Iris pigment epithelial cell (primary cell): ENCODE results near the gene PIP5KL1.
A peak's percentile ranks its signal among the peaks of the same experiment; 100 is the strongest.

Source experiments
- DNase-seq: peaks from one replicate; pipeline ENCODE4 v3.0.0-alpha.2; 2011; ENCODE audit warnings: low read depth

The PIP5KL1 gene

DNA sequence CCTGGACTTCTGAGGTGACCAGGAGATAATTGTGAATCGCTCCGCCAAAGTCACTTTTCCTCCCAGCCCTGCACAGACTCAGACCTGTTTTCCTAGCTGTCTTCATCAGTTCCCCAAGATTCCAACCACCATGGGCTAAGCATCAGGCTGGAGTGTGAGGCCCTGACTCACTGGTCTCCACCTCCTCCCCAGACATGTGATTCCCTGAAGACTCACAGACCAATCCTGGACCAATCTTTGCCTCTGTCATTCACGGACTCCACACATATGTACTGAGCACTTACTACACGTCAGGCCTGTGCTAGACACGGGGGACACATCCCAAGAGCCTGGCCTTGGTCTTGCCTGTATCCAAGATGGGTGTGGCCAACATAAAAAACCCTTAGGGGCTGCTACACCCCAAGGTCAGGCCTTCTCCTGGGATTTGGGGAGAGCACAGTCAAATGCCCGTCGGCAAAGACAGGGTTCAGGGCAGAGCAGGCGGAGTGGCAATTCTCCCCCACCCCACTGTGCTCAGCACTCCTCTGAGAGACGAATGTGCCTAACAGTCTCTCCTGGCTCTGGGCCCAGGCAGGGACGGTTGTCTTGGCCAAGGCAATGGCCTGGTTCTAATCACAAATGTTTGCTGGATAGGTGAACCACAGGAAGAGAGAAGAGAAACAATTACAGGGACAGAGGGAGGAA, 38.3 kb upstream of the PIP5KL1 start:
- peak; percentile 90 for DNase-seq

DNA sequence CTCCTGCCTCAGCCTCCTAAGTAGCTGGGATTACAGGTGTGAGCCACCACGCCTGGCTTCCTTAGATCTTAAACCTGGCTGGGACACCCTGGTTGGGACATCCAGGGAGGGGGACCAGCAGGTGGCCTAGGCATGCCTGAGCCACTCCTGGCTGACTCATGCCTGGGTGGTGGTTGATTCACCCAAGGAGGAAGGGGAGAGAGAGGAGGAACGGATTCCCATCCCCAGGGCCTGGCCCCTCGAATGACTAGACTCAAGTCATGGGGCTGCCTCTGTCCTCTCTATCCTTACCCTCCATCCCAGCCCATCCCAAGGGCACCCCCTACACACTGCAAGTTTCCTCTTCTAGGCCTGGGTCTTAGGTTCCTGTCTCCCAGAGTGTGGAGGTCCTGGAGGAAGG, 37.5 kb upstream of the PIP5KL1 start:
- DNase-seq = peak; percentile 47

DNA sequence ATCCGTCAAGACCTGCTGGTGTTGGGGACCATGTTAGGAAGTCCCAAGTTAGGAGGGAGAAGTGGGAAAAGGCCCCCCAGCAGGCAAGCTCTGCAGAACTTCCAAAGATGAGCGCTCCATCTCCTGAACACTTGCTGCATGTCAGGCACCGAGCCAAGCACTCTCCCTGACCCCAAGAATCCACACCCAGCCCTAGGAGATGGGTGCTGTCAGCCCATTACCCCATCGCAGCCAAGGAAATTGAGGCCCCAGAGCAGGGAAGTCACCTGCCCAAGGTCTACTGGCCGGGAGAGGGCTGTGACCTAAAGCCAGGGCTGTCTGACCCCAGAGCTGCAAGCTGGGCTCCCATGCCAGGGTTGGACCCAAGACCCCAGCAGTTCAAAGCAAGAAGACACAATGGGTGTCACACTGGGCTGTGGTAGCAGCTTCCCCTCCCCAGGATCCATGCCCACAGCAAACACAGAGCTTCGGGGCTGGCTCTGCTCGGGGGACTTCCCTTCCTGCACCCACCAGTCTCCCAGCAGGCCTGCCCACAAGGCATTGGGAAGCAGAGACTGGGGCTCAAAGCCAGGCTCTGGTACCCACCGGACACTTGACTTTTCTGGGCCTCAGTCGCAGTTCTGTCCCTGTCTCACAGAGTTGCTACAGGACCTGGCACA, 36.7 kb upstream of the PIP5KL1 start:
- DNase-seq = no peak

DNA sequence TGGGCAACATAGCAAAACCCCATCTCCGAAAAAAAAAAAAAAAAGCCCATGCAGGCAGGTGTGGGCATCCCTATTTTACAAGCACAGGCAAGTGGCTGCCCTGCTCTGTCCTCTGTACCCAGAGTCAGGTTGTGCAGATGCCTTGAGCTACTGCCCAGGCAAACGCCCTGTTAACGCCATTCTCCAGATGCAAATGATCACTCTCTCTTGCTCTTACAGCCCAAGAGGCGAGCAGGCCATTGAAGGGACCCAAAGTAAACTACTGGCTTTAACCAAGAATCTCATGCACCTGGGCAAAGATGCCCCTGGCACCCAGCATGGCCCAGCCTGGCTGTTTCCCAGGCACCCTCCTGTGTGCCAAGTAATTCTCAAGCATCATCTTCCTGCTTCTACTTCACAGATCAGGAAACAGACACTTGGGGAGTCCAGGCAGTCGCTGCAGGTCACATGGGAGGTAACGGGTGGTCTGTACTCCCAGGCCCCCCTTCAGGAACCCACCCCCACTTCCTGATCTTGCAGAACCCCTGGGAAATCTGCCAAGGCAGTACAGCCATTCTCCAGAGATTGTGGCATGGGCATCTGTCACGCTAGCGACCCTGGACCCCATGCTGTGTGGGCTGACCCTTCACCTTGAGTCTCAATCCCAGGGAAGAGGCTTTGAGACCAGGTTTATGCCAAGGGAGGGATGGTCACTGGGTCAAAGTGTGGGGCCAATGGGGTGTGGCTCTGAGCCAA, 36.0 kb upstream of the PIP5KL1 start:
- DNase-seq = no peak

DNA sequence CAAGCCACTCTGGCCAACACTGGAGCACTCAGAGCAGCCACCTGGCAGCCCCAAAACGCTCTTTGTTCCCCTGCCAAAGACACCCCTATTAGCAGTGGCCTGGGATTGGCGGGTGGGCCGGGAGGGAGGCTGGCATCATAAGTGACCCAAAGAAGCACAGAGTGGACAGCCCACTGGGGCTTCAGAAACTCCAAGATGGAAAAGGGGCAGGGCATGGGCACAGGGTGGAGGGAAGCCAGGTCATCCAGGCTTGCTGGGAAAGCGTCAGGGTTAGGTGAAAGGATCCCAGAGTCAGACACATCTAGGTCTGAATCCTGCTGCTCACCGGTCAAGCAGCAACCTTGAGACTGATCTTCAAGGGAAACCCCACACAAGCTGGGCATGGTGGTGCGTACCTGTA, 35.4 kb upstream of the PIP5KL1 start:
- DNase-seq = no peak

DNA sequence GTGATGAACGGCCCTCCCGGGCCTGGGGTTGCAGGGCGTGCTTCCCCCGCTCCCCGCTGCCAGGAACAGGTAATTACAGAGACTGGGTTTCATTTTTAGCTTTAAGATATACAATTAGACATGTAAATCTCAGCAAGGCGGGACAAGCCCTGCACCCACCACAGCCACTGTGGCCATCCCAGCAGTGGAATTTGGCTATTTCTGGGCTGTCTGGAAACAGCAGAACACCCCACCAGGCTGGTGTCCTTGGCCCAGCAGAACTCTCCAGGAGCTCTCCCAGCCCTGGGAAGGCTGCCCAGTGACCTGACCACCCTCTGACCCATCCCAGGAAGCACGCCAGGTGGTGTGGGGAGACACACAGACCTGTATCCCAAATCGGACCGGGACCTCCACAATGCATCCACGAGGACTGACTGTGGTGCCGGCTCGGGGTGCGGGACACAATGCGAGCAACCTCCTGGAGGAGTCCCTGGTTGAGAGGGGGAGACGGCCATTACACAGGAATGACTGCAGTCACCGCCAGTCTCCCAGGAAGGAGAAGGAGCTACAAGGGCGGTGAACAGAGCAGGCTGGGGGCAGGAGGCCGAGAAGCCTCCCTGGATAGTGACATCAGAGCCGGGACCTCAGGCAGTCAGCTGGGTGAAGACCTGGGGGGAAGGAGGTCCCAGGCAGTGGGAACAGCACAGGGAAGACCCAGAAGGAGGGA, 32.9 kb upstream of the PIP5KL1 start:
- no peak for DNase-seq

DNA sequence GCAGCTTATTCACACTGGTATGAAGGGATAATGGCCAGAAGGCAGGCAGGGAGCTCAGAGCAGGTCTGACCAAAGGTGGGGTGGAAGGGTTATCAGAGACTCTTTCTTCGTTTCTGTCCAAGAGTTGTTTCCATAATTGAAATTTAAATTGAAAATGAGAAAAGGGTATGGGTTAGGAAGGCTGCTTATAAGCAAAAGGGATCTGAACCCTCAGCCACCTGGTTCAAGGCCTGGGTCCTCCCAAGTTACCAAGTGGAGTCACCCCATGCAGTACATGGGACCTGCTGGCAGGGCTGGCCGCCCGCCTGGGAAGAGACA, 32.4 kb upstream of the PIP5KL1 start:
- no peak for DNase-seq

DNA sequence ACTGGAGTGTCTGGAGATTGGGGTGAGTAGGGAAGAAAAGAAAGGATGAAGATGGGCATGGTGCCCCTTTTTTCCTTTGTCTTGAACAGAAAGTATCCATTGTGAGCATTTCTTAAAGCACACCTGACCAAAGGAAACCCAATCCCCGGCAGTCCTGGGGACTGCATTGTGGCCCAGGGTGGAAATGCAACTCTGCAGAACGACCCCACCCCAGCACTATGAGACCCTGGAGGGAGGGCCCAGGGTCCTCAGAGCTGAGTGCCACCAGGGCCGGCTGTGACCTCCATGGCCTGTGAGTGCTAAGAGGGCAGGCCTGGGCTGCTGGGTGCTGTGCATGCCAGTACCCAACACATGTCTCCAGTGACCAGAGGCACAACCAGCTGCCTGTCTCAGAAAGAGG, 31.7 kb upstream of the PIP5KL1 start:
- DNase-seq = no peak

DNA sequence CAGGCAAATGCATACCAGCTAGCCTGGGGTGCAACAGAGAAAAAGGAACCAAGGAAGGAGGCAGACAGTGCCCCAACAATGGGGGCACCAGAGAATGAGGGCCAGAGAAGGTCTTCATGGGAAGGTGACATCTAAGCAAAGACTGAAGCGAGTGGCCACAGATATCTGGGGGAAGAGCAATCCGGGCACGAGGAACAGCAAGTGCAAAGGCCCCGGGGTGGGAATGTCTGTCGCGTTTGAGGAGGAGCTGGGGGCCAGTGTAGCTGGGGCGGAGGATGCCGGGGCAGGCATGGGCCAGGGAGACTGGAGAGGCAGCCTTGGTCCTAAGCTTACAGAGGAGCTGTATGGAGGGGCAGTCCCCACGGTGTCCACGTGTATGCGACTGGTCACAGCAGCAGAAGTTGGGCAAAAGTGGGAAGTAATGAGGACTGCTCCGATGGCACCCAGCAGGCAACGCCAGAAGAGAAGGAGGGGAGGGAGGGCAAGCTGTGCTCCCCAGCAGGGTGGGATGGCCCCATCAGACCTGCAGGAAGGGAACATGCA, 31.1 kb upstream of the PIP5KL1 start:
- no peak for DNase-seq

DNA sequence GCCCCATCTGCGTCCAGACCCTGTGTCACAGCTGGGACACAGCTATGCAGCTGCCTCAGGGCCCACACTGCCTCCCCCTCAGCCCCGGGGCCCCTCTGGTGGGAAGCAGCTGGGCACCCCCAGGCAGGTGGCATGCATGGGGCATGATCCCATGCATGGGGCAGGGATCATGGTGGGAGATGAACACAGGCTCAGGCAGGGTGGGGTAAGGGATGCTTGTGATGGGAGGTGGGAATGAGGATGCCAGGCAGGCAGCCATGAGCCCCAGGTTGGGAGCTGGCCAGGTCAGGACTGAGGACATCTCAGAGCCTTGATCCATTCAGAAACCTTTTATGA, 30.5 kb upstream of the PIP5KL1 start:
- DNase-seq = no peak

DNA sequence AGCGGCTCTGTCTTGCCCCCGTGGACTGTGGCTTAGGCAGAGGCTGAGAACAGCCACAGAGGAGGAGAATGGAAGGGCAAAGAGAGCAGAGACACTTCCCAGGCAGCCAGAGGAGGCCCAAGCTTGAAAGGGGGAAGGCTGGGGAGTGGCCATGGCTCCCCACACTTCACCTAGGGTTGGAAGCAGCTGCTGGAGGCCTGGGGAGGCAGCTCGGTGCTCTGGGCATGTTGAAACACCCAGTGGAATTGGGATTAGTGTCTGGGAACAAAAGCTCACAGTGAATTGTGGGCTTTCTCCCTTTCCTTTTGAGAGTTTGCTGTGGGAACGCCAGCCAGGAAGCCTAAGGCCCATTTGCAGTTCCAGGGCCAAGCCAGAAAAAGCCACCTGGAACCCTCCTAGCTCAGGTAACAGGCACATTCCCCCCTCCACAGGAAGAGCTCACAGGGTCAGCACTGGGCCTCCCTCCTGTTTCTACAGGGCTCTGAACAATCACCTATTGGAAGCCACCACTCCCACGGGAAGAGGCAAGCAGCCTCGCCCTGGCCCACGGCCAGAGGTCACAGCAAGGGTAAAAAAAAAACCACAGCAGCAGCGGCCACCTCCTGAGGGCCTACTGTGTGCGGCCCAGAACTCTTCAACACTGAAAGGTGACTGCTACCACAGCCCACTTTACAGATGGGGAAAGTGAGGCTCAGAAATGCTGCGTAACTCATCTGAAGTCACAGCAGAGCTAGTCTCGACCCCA, 30.0 kb upstream of the PIP5KL1 start:
- no peak for DNase-seq

DNA sequence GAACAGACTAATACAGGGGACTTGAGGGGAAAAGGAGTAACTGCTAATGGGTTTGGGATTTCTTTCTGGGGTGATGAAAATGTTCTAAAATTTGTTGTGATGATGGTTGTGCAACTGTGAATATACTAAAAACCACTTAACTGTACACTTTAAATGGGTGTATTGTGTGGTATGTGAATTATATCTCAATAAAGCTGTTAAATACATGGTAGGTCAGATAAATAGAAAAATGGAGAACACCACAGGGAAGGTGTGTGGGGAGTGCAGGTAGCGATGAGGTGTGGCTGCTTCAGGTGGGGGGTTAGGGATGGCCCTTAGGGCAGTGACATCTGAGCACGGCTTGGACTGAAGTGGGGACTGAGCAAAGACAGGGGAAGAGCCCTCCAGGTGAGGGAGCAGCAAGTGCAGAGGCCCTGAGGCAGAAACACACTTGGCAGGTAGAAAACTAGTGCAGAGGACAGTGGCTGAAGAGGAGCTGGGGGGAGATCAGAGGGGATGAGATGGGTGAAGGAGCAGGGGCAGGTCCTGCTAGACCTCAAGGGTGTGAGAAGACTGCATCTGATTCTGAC, 29.3 kb upstream of the PIP5KL1 start:
- DNase-seq = no peak

DNA sequence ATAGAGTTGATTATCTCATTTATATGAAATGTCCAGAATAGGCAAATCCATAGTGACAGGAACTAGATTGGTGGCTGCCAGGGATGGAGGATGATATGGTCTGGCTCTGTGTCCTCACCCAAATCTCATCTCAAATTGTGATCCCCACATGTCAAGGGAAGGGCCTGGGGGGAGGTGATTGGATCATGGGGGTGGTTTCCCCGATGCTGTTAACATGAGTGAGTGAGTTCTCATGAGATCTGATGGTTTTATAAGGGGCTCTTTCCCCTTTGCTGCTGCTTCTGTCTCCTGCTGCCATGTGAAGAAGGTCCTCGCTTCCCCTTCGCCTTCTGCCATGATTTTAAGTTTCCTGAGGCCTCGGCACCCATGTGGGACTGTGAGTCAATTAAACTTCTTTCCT, 28.8 kb upstream of the PIP5KL1 start:
- DNase-seq = no peak

DNA sequence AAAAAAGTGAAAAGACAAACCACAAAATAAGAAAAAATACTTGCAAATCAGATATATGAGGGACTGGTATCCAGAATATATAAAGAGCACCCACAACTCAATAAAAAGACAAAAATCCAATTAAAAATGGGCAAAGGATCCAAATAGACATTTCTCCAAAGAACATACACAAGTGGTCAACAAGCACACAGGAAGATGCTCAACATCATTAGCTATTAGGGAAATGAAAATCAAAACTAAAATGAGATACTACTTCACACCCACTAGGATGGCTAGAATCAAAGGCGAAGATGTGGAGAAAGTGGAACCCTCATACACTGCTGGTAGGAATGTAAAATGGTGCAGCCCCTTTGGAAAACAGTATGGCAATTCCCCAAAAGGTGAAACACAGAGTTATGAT, 28.2 kb upstream of the PIP5KL1 start:
- DNase-seq = no peak

DNA sequence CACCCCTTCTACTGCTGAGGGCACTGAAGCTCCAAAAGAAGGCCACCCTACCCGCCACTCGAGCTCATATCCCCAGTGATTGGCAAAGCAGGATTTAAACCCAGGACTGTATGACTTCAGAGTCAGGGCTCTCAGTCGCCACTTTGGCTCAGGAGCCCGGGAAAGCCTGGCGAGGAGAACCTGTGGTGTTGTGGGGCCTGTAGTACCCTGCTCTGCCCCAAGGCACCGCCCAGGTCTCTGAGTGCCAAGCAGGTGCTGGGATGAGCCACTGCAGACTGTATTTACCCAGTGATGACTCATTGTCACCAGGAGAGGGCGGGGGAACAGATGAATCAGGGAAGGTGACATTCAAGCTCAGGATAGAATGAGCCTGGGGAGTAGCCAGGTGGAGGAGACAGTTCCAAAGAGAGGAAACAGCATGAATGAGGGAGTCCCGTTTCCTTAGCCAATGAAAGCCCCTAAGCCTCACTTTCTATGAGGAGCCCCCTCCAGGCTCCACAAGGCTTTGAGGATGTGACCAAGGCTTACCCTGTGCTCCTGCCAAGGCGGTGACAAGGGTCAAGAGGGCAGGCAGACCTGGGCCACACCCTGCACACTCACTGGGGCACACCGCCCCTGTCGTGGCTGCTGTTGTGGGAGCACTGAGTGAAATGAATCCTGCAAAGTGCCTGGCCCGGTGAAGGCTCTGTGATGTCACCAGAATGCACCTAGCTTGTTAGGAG, 24.9 kb upstream of the PIP5KL1 start:
- no peak for DNase-seq

DNA sequence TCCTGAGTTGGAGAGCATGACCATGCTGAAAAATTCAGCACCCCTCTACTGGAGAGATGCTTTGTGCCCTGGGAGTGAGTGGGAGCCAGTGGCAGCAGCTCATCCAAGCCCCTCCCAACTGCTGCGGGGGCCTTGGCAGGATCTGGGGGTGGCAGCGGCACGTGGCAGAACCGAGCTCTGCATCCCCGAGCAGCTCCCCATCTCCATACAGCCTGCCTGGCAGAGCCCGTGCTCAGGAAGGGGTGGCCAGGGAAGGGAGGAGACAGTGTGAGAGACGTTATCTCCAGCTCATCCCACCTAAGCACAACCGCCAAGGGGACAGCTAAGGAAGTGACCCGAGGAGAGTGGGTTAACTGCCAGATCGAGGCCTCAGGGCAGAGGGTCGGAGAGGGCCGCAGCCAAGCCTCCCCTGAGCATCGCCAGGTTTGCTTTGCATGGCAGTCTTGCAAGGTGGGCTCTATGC, 24.3 kb upstream of the PIP5KL1 start:
- no peak for DNase-seq

DNA sequence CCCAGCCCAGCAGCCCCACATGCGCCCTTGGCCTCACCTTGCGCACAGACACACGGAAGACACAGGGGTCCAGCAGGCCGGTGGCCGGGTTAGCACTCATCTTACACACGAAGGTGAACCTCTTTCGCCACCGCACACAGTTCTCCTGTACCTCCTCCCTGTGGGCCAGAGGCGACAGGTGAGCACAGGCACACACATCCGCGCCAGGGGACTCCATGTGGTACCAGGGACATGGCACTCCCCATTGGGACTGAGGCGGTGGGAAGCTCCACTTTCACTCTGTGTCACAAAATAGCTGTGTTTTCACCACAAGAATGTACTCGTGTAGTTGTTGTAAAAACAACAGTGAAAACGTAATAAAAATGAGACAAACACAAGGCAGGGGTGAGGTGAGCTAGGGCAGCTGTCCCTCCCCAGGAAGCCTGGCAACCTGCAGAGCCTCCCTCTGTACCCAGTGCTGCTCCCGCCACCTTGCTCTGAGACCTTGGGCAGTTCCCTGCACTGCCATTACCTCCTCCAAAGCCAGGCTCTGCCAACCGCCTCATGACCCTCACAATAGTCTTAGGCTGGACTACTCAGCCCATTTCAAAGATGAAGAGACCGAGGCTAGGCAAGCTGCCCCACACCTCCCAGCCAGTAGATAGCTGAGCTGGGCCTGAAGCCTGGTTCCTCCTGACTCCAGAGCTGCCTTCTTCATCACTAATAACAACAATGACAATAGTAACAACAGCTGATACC, 23.4 kb upstream of the PIP5KL1 start:
- no peak for DNase-seq

DNA sequence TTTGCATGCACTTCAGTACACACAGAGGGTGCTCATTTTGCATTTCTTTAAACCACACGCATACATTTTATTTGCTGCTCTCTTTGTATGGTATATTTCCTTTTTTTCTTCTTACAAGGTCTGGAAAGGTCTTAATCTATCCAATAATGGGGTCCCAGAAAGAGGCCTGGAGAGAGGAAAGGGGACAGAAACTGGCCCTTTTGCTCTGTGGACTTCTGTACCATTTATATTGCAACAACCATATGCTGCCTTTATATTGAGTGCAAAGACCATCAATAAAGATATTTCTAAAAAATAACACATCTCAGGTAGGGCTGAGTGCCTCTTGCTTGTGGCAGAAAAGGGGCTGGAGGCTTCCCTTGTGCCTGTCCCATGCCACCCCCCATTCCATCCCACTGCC, 22.6 kb upstream of the PIP5KL1 start:
- no peak for DNase-seq

DNA sequence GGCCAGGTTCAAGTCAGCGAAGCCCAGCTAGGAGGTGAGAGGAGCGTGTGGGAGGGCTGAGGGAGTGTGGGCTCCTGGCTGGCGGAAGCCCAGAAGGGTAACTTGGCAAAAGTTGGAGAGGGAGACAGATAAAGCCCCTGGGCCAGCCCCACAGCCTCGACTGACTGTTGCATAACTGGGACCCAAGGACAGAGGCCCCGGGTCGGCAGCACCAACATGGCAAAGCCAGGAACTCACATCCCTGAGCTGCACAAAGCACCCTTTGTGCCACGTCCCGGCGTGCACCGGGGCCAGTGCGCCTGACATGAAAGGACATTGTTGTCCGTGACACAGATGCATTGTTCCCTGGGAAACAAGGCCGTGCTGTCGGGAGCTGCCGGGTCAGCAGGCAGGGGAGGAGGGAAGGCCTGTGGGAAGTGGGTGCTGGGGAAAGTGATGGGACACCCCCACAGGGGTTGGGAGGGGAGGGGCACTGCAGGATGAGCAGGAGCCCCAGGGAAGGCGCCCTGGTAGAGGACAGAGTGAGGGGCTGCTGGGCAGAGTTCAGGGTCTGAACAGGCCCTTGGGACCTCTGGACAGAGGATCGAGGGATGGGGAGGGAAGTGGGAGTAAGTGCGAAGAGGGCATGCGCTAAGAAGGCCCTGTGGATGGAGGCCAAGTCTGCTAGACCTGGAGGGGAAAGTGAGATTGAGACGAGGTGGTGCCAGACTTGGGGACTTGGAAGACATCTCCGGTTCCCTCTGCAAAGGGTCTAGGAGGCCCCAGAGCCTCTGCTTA, 20.1 kb upstream of the PIP5KL1 start:
- DNase-seq = no peak
